Stimulated activated CD8-positive, alpha-beta memory T cell treated with anti-CD3 and anti-CD28 coated beads, Interleukin-7, amount 100 ng/mL, for 48 hours (primary cell): ENCODE results near the gene SP140.
A peak's percentile ranks its signal among the peaks of the same experiment; 100 is the strongest.
"Not testable (repeated sequence)": the region's sequence is repeated elsewhere in the genome, so short reads cannot be mapped to it uniquely, and the experiment has no call there.

ENCODE experiments used
- DNase-seq, 2 donors: peaks; one replicate each; pipeline ENCODE4 v3.0.0-alpha.2; 2020; ENCODE audit warnings: low read depth in 1 of 2; ENCODE audit errors: extremely low read depth in 1 of 2

SP140 gene

DNA sequence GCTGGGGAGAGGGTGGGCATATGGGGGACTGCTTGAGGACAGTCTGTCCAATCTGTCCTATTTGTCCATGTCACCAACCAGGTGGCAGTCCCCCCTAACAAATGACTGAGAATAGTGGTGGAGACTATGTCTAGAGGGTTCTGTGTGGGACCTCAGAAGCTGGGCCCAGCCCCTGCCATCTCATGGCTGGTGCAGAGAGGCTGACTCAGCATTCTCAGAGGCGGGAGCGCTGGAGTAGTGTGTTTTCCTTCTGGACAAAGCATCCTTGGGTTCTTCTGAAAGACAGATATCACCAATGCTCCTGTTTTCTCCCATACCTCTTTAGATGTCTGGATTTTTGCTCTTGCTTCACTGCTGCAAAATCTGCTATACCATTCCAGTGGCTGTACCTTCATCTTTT, 57.4 kb downstream of the SP140 start:
- DNase-seq = no peak

GRCh38 chr2:230286048-230286447, 60.5 kb downstream of the SP140 start:
- DNase-seq = no peak

GRCh38 chr2:230289311-230289710, 63.8 kb downstream of the SP140 start:
- not testable (repeated sequence) for DNase-seq

DNA sequence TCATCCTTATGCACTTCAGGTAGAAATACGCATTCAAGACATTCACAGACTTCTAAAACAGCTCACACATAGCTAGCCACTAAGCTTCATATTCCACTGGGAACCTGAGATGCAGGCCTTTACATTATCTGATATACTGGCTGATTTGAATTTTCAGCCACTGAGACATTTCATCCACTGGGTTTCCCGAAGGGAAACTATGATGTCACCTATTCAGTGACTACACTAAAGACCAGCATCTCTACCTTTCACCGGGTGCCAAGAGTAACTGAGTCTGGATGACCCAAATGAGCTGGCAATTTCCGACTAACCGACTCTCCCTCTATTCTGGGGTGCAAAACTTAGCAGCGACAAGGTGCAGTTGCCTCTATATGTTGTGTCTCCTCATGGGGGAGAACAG, 69.7 kb downstream of the SP140 start:
- no peak for DNase-seq

DNA sequence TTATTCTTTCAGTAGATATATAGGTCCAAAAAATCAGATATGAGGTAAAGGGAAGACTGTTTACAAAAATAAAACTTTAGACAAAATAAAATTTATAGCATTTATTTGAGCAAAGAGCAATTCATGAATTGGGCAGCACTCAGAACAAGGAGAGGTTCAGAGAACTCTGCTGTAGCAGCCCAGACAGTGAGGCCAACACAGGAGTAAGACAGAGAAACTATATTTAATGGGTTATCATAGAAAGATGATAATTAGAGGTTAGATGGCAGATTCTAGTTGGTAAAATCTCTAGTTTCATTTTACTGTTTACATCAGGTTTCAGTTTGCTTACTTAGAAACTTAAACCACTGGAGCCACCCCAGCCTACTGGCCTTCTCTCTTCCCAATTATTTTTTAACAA, 71.4 kb downstream of the SP140 start:
- no peak for DNase-seq

DNA sequence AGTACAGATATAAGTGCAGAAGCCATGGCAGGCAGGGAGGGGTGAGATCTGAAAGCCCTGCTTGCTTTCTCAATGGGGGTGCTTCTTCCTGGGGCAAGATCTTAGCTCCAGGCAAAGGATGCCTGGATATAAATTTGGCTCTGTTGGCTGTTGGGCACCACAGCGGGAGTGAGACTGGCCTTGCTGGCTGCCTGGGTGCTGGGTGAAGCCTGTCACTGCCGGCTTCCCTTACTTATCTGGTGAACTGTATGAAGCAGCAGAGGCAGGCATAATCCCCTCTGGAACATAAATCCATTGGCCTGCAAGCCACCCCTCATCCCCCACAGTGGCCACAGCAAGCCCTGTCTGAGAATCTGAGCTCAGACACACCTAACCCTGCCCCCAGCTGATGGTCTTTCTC, 74.1 kb downstream of the SP140 start:
- DNase-seq = no peak

- no peak for DNase-seq
Observed at GRCh38 chr2:230305416-230306275, 80.1 kb downstream of the SP140 start.

- DNase-seq = no peak
Observed at GRCh38 chr2:230306474-230306873, 80.9 kb downstream of the SP140 start.

- no peak for DNase-seq
Observed at GRCh38 chr2:230307485-230307884, 81.9 kb downstream of the SP140 start.

- DNase-seq = no peak
Observed at GRCh38 chr2:230308402-230309000, 83.0 kb downstream of the SP140 start.

- DNase-seq = not testable (repeated sequence)
Observed at GRCh38 chr2:230310792-230311191, 85.3 kb downstream of the SP140 start.

- not testable (repeated sequence) for DNase-seq
Observed at GRCh38 chr2:230311634-230312033, 86.1 kb downstream of the SP140 start.

DNA sequence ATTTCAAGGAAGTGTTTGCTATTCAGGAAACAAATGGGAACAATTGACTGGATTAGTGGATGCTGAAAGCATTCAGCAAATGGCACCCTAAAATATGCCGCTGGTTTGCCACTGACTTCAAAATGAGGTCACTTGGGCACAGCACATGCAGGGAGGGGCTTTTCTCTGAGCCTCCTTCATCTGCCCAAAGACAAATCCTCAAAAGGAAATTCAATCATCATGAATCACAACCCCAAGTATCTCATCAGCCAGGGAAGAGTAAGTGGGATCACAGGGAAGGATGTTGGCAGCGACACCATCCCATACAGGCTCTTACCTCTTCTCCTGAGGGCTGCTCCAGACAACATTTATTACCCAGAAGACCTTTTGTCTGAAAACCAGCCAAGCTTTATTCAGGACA, 87.1 kb downstream of the SP140 start:
- no peak for DNase-seq

DNA sequence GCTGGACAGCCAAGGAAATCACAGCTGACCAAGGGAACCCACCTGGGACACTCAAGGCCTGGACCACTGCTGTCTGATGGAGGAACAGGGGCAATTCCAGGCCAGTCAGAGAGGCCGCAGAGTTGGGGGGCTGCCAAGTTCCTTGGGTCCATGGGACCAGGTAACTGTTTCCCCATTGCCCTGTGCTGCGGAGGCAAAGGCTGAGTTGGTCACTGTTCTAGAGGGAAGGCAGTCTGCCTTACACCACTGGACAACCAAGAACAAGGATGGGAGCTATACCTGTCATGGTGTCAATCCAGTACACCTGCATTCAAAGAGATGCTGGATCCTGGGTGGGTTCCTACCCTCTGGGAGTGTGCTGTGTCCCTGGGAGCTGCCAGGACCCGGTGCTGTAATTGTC, 91.8 kb downstream of the SP140 start:
- no peak for DNase-seq

DNA sequence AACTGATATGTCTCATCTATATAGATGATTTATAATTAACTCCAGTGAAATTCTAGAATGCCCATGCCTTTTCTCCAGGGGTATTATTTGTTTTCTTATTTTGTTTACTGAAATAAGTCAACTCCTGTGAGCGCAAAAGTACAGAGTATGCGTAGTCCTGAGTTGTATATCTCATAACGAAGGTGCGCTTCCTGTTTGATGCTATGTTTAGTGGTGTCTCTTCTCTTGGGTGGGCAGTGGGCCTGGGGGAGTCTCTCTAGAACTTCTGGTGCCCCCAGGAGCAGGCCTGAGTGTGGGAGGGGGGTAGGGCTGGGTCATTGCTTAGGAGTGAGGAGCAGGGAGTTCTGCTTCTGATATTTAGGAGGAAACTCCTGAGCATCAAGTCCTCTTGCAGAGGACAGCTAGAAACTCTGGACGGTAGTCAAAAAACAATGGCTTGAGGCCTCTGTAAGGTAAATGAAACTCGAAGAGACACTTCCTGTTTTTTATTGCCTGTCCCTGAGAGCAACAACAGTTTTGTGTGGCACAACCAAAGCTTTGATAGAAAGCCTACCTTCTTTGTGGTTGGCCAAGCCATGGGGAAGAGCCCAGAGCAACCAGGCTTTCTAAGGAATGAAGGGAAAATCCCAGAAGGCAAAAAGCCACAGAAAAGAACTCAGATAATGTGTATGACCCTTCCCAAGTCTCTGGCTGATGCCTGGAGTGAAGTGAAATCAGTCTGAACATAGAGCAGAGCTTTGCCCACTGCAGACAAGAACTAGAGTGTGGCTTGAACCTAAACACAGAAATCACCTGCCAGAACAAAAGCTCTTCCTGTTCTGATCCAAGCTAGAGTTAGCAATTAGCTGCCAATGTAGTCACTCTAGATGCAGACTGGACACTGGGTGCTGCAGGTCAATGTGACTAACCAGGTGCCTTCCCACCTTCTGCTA, 92.9 kb downstream of the SP140 start:
- no peak for DNase-seq

GRCh38 chr2:230319211-230319862, 93.8 kb downstream of the SP140 start:
- DNase-seq = peak; percentile 30 to 62

GRCh38 chr2:230321031-230321430, 95.5 kb downstream of the SP140 start:
- DNase-seq = no peak

DNA sequence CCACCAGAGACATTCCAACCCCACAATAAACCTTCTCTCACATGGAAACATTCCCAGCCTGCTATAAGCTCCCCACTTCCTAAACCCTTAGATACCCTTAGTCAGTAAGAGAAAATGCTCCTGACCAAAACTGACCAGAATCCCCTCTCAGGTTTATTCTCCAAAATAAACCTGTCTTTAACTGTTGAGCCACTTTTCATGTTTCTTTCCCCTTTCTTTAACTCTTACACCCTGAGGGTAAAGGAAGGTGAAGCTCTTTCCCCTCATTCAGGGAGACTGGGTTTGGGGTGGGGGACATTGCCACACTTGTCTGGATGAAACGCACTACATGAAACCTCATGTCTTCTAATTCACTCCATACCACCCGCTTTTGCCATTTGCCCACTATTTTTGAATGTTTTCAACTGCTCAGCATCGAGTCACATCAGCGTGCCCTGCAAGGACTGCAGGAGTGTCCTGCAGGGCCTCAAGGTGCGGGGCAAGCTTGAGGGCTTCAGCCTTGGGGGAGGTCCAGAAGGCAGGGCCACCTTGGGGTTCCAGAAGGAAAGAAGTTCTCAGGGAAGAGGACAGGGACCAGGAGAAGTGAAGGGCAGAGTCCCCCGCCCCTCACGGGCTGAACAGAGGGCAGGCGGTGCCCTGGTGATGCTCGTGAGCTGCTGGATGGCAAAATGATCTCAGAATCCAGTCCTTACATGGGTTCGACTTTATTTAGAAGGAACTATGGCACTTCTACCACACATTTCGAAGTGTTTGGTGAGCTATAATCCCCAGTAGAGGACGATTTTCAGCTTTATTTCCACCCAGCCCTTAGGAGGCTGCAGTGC, 97.2 kb downstream of the SP140 start:
- no peak for DNase-seq

DNA sequence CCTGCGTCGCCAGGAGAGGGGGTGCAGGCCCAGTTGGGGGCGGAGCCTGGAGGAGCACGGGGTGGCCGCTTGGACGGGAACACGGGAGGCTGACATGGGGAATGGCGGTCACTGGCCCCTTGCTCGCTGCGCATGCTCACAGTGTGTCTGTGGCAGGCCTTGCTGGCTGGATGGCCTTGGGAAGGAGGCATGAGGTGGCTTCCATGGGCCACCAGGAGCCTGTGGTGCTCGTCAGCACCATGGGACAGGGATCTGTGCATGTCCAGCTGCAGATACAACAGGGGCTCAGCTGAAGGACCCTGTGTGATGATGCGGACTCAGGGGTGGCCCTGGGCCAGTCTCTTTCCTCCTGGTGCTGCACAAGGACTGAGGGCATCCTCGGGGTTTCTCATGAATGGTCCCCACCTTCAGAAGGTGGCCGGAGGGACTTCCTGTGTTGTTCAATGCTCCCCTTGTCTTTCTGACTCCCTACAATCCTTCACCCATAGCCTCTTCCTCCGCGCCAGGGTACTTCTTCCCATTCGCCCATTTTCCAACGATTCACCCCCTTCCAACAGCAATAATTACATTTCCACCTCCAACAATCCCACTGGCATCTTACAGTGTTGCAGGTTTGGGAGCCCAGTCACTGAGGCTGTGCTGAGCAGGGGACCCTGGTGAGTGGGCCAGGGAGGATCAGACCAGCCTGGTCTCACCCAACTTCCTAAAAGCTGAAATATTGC, 98.0 kb downstream of the SP140 start:
- no peak for DNase-seq
